ENCODE data around the gene KRT34. TPM values are rescaled to one million over a fixed set of nuclear protein-coding genes. Genes with fewer than 3 reads are reported as not detected.

Gene KRT34
- total and polyA plus RNA-seq, 2 experiments from 2014 or later: not detected

- TF ChIP-seq CTCF (conservative IDR thresholded peaks at IDR 0.05; ENCODE audit: low read depth in 2 of 2) (no peak), REST (IDR thresholded peaks at IDR 0.05; ENCODE audit: unreplicated experiment) (no peak)
These were observed 39.1 kb downstream of the KRT34 start (continued) for GRCh38 chr17:41343029-41343428.

- Histone ChIP-seq H3F3A (replicated peaks; ENCODE audit: low read depth) (no peaks in the 10 kb centered on the region), H3K27me3 (ENCODE audit: insufficient read depth) (no peaks in the 10 kb centered on the region), H4K20me1 (replicated peaks; ENCODE audit: insufficient read depth) (no peaks in the 10 kb centered on the region), H3K79me2 (replicated peaks; ENCODE audit: insufficient read depth) (no peaks in the 10 kb centered on the region), H3K9me2 (ENCODE audit: insufficient read depth) (peaks cover 4% of the 10 kb centered on the region; the same call in 1 of the 2 replicates), H3K4me2 (no peak overlapping the region), H3K27ac (ENCODE audit: low read depth) (no peak overlapping the region), H2AFZ (no peak overlapping the region), H3K4me1 (ENCODE audit: insufficient read depth) (no peaks in the 10 kb centered on the region), H3K4me3 (no peak overlapping the region), H3K36me3 (ENCODE audit: insufficient read depth) (no peaks in the 10 kb centered on the region)
- Mint-ChIP-seq H3K9me3 (peaks cover 24% of the 10 kb centered on the region), H3K4me1 (no peaks in the 10 kb centered on the region), H3K27me3 (ENCODE audit: insufficient read depth, low read depth, poor library complexity) (no peaks in the 10 kb centered on the region), H3K27ac (no peak overlapping the region), H3K36me3 (ENCODE audit: low read depth) (no peaks in the 10 kb centered on the region; the same call in 2 of the 3 replicates), H3K4me3 (no peak overlapping the region)
- DNase-seq (ENCODE audit: low spot score) (no peak), ATAC-seq (no peak)
- TF ChIP-seq ZNF462 (CRISPR knock-in tag; IDR thresholded peaks at IDR 0.05) (no peak), CREB1 (CRISPR knock-in tag; IDR thresholded peaks at IDR 0.05; ENCODE audit: low read depth) (no peak), EZH2 (IDR thresholded peaks at IDR 0.05; ENCODE audit: low read depth, unreplicated experiment) (no peak), POLR2AphosphoS5 (IDR thresholded peaks at IDR 0.05; ENCODE audit: low read depth) (no peak), REST (IDR thresholded peaks at IDR 0.05; ENCODE audit: unreplicated experiment) (no peak), EZH2phosphoT487 (IDR thresholded peaks at IDR 0.05; ENCODE audit: unreplicated experiment) (no peak)
These were observed 40.9 kb downstream of the KRT34 start for GRCh38 chr17:41340934-41341861.
